Body of pancreas (tissue), 4 donors: ENCODE data around the gene FHOD1.

Experiments
- CTCF ChIP-seq, 7 experiments: fragments of 450-650 bp in 4 of 7; fragments of 200-600 bp in 3 of 7; sonication (generic) in 3 of 7; IDR thresholded peaks; one replicate each; pipeline ENCODE4 v1.5.1; 2016 to 2019; ENCODE audit warnings: antibody characterized with exemption in 7 of 7
- POLR2A ChIP-seq, 3 donors: fragments of 450-650 bp; IDR thresholded peaks; one replicate each; pipeline ENCODE4 v1.6.1; 2016; ENCODE audit warnings: antibody characterized with exemption in 3 of 3, mild to moderate bottlenecking in 2 of 3

- TF ChIP-seq CTCF (IDR thresholded peaks at IDR 0.05): no peak
- TF ChIP-seq POLR2A (IDR thresholded peaks at IDR 0.05): no peak
These were observed 54.4 kb downstream of the FHOD1 start for GRCh38 chr16:67192781-67193361.
